Esophagus squamous epithelium (tissue), 5 donors: ENCODE results near the gene CIPC. TPM values are rescaled to one million over a fixed set of nuclear protein-coding genes. Genes with fewer than 3 reads are reported as not detected.

Source experiments
- DNase-seq: peaks from one replicate; lab custom pipeline; 2025; lab: John Stamatoyannopoulos, UW
- H3K27ac ChIP-seq, 4 donors: fragments of 200-600 bp; sonication (generic); one replicate each; pipeline ENCODE4 v1.5.1; 2016 to 2019; ENCODE audit warnings: mild to moderate bottlenecking in 1 of 4
- H3K27me3 ChIP-seq, 4 donors: fragments of 200-600 bp; sonication (generic); 1 replicate in 3 of 4; 2 replicates in 1 of 4; pipeline versions ENCODE4 v1.5.1 to v1.6.0; 2017 to 2021; ENCODE audit warnings: antibody characterized with exemption in 1 of 4
- H3K36me3 ChIP-seq, 3 donors: fragments of 200-600 bp; sonication (generic); one replicate each; pipeline ENCODE4 v1.5.1; 2016 to 2019
- H3K4me1 ChIP-seq, 3 donors: fragments of 200-600 bp; sonication (generic); one replicate each; pipeline ENCODE4 v1.5.1; 2017 to 2019
- H3K4me3 ChIP-seq, 4 donors: fragments of 200-600 bp; sonication (generic); 1 replicate in 3 of 4; 2 replicates in 1 of 4; pipeline ENCODE4 v1.5.1; 2016 to 2019; ENCODE audit warnings: mild to moderate bottlenecking in 2 of 4, moderate library complexity in 1 of 4
- H3K9me3 ChIP-seq, 3 donors: fragments of 200-600 bp; sonication (generic); one replicate each; pipeline ENCODE4 v1.5.1; 2016 to 2019
- CTCF ChIP-seq, 6 experiments: fragments of 450-650 bp in 4 of 6; fragments of 200-600 bp in 2 of 6; sonication (generic) in 2 of 6; IDR thresholded peaks; one replicate each; pipeline ENCODE4 v1.5.1; 2016 to 2019; ENCODE audit warnings: antibody characterized with exemption in 6 of 6, mild to moderate bottlenecking in 4 of 6, moderate library complexity in 4 of 6
- POLR2A ChIP-seq, 4 donors: fragments of 450-650 bp; IDR thresholded peaks; one replicate each; pipeline ENCODE4 v1.6.1; 2017; ENCODE audit warnings: antibody characterized with exemption in 4 of 4, mild to moderate bottlenecking in 4 of 4, moderate library complexity in 3 of 4
- WGBS, 2 donors: methylation state at CpG; one replicate each; pipeline ENCODE4 v1.1.5; 2018; 5-methylcytosine and 5-hydroxymethylcytosine counted together
- intact Hi-C: fragments of 100-400 bp; cut with DNase I; formaldehyde crosslinking; loops from one replicate; pipeline ENCODE4 v1.15.0; 2022
- total RNA-seq, 4 donors: library from RNA; depleted of rRNA; stranded (reverse); fragments of >200 nt; gene quantifications; one replicate each; pipeline ENCODE4 v1.1.0, GENCODE V29; 2016
- donor health status: DM: yes; HTN: yes; CAD: no.

CIPC gene
- total RNA-seq, 4 donors from 2014 or later: 17.1 to 38.3 (median 32.6) TPM

GRCh38 chr14:77114609-77115008 lies 16.6 kb downstream of the CIPC start:
- no peak for DNase-seq
- Histone ChIP-seq H3K27ac (peak overlapping the region in 3 of 4 donors; percentile 43 to 62 (median 51)), H3K4me3 (no peak overlapping the region), H3K36me3 (peaks cover 11 to 92% (median 21%) of the 10 kb centered on the region in 3 donors), H3K27me3 (no peaks in the 10 kb centered on the region), H3K4me1 (peaks cover 7 to 28% (median 9%) of the 10 kb centered on the region in 3 donors), H3K9me3 (no peaks in the 10 kb centered on the region)
- TF ChIP-seq POLR2A (IDR thresholded peaks at IDR 0.05): no peak
- no peak for TF ChIP-seq CTCF (IDR thresholded peaks at IDR 0.05)
- intact Hi-C loops: no loop called here
- 87 to 91% methylated on average over 4 of the region's 4 CpGs for WGBS, 2 donors

- intact Hi-C loops: no loop called here
- TF ChIP-seq POLR2A (IDR thresholded peaks at IDR 0.05) (no peak), CTCF (IDR thresholded peaks at IDR 0.05) (no peak)
- Histone ChIP-seq H3K4me1 (peaks cover 7 to 26% (median 12%) of the 10 kb centered on the region in 3 donors), H3K4me3 (no peak overlapping the region), H3K9me3 (no peaks in the 10 kb centered on the region), H3K27ac (no peak overlapping the region), H3K36me3 (peaks cover 11 to 84% (median 21%) of the 10 kb centered on the region in 3 donors), H3K27me3 (no peaks in the 10 kb centered on the region)
- DNase-seq: no peak
- WGBS, 2 donors: 76 to 95% methylated on average over 2 of the region's 2 CpGs
These were observed 18.2 kb downstream of the CIPC start for GRCh38 chr14:77116172-77116817.

- TF ChIP-seq CTCF (IDR thresholded peaks at IDR 0.05): no peak
- TF ChIP-seq POLR2A (IDR thresholded peaks at IDR 0.05): no peak
- no peak for DNase-seq
- Histone ChIP-seq H3K9me3 (no peaks in the 10 kb centered on the region), H3K4me3 (no peak overlapping the region), H3K36me3 (peaks cover 0 to 49% (median 4%) of the 10 kb centered on the region in 3 donors), H3K4me1 (peaks cover 31 to 51% (median 37%) of the 10 kb centered on the region in 3 donors), H3K27ac (peak overlapping the region in 2 of 4 donors; percentile 84 to 88), H3K27me3 (peaks cover 0 to 5% (median 0%) of the 10 kb centered on the region in 4 donors)
- 91% methylated on average over 7 of the region's 7 CpGs for WGBS, 2 donors
- intact Hi-C loops: no loop called here
These were observed 21.8 kb downstream of the CIPC start for GRCh38 chr14:77119851-77120250.

- intact Hi-C loops: no loop called here
- peaks cover 0 to 15% (median 0%) of the 10 kb centered on the region in 4 donors for H3K27me3 ChIP-seq
- no peak for DNase-seq
- H3K4me1 ChIP-seq: peaks cover 38 to 59% (median 43%) of the 10 kb centered on the region in 3 donors
- H3K4me3 ChIP-seq: no peak overlapping the region
- no peaks in the 10 kb centered on the region for H3K9me3 ChIP-seq
- TF ChIP-seq CTCF (IDR thresholded peaks at IDR 0.05) (no peak), POLR2A (IDR thresholded peaks at IDR 0.05) (no peak)
- H3K36me3 ChIP-seq: peaks cover 0 to 38% (median 4%) of the 10 kb centered on the region in 3 donors
- peak overlapping the region; percentile 42 to 88 (median 80) for H3K27ac ChIP-seq
- WGBS, 2 donors: 22 to 47% methylated on average over 7 to 9 of the region's 9 CpGs
These were observed 23.0 kb downstream of the CIPC start for GRCh38 chr14:77120771-77121743.
